Measurements from ENCODE around the gene PCED1B.
"Not testable (repeated sequence)": the region's sequence is repeated elsewhere in the genome, so short reads cannot be mapped to it uniquely, and the experiment has no call there.

The PCED1B gene

DNA sequence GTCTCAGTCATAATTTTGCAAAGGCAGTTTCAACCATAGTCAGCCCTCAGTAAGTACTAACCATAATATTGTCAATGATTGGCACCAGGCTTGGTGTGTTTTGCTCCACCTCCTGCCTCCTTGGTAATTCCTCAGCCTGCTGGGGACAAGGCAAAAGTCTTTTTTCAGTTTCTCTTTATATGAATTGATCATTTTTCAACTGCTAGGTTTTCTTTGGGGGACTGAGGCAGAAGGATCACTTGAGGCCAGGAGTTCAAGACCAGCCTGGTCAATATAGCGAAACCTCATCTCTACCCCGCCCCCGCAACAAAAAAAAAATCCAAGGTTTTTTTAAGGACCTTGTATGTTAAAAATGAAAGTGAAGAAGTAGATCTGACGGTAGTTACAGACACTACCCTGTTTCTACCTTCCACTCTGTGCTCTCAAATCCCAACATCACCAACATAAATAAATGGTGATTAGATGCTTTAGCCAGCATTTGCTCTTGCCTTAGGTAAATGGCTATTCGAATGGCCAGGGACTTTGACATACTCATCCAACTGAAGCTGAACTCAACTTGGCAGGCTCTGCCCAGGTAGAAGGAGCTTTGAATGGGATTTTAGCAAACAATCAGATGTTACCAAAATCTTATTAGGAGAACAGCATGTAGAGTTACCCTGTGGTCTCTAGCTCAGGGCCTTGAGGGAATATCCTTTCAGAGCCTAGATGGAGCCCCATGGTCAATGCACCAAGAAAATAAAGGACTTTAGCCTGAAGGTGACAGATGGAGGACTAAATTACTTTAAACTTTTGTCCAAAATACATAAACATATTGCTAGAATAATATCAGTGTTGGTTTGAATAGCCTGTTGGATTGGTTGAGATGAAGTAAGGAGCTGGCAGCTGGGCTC lies 127.3 kb downstream of the PCED1B start:
- no peak for DNase-seq (ENCODE audit: low spot score)

DNA sequence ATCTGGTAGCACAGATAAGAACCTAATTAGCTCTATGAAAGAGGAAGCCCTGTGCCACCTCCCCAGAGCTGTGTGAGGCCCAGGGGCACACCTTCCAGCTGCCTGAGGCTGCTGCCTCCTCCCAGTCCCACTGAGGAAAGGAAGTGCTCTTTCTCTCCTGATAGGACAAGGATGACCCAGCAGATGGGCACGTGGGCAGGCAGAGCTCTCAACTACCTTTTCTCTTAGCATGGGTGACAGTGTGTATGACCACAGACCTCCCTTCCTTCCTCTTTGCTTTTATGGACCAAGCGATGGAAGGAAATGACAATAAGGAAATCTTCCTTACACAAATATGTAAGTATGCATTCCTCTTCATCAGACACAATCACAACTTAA lies 127.9 kb downstream of the PCED1B start:
- DNase-seq (ENCODE audit: low spot score), result no peak

DNA sequence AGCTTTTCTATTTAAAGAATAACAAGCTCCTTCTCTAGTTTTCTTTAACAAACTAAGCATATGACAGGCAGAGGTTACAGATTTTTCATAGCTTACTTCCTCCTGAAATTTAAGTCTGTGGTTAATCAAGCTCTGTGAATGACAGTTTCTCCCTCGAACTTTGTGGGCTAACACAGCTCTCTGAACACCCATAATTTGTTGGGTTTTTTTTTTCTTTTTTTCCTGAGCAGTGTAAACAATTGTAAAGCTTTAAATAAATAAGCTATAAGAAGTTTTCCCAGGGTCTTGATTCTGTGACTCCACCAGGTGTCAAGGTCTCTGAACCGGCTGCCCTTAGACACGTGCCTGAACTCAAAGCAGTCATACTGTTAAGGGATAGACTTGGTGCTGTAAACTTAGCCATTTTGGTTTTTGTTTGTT lies 128.4 kb downstream of the PCED1B start:
- no peak for DNase-seq (ENCODE audit: low spot score)

DNA sequence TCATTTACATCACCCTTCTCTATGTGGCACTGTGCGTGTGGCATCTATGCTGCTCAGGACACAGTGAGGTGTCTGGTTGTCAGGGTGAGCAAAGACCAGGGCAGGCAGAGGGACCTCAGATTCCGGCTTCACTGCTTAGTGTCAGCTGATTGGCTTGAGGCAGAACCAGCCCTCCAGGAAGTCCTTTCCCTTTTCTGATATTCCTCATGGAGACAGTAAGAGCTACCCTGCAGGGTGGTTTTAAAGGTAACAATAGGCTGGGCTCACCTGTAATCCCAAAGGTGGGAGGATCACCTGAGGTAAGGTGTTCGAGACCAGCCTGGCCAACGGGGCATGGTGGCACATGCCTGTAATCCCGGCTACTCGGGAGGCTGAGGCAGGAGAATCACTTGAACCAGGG lies 129.6 kb downstream of the PCED1B start:
- no peak for DNase-seq (ENCODE audit: low spot score)

DNA sequence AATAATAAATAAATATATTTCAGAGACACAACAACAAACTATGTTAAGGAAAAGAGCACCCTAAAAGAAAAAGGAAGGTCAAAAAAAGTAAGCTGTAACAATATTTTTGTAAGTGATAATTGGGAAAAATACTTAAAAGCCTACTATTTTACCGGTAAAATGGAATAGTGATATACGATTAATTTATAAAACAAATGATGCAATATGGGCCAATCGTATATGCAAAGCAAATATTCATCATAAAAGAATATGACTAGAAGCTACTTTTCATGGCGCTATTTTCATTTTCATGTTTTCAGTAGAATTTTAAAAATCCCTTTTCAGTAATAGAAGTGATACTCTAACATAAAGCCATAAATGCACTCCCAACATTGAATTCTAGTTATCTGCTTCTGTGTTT lies 131.4 kb downstream of the PCED1B start:
- no peak for DNase-seq (ENCODE audit: low spot score)

DNA sequence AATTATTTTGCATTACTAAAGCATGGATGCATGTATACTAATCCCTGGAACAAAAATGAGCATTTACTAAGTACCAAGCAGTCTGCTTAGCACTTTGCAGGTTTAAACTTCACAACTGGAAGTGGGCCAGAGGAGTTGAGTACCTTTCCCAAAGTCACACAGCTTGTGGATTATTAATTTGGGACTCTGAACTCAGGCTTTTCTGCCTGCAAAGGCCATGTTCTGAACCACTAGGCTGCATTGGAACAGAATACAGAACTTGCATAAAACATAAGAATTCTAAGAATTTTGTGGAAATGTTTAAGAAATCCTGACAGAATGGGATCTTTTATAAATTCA lies 133.2 kb downstream of the PCED1B start:
- no peak for DNase-seq (ENCODE audit: low spot score)

DNA sequence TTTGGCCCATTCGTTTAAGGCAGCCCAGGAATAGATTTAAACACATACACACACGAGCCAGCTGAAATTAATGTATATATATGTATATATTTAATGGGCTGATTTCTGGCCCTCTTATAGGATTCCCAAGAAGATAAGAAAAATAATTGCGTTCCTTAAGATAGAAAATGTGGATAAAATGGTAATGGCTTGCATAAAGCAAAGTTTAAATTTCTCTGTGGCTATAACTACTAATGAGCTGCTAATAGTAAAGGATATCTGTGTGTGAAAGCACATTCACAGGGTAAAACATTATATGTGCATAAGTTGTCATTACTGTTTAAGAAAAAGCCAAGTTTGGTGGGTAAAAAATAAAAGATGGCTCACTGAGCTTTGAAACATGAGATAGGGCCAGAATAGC lies 134.0 kb downstream of the PCED1B start:
- DNase-seq (ENCODE audit: low spot score), result no peak

DNA sequence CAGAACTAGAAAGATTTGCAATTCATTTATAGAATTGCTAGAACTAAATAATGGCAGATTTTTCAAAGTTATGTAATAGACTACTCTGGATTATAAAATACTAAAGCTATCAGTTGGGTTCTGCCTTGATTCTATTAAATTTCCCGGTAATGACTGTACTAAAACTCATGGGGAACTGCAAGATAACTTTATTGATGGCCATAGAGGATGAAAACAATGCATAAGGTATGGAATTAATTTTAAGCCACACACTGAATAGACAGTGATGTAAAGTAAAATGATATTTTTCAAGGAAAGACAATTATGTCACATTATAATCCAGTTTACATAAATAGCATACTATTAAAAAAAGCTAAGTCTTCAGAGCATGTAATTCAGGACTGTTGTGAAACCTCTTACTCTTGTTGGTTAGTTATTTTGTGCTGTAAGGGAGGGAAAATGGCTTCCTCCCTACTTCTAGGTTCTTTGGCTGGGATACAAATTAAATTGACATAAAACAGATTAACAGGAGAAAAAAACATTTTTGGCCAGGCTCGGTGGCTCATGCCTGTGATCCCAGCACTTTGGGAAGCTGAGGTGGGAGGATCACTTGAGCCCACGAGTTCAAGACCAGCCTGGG lies 134.7 kb downstream of the PCED1B start:
- DNase-seq (ENCODE audit: low spot score), result no peak

DNA sequence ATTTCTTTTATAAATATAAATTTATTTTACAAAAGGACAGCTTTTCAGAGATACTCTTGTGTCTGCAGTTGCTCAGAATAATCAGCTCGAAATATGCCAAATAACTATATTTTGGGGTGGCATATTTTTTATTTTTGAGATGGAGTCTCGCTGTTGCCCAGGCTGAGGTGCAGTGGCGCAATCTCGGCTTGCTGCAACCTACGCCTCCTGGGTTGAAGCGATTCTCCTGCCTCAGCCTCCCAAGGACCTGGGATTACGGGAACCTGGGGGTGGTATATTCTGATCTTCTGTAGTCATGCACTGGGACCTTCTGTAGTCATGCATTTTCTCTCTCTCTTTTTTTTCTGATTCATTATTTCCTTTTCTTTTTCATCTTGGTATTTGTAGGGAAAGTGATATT lies 135.3 kb downstream of the PCED1B start:
- DNase-seq (ENCODE audit: low spot score), result no peak

DNA sequence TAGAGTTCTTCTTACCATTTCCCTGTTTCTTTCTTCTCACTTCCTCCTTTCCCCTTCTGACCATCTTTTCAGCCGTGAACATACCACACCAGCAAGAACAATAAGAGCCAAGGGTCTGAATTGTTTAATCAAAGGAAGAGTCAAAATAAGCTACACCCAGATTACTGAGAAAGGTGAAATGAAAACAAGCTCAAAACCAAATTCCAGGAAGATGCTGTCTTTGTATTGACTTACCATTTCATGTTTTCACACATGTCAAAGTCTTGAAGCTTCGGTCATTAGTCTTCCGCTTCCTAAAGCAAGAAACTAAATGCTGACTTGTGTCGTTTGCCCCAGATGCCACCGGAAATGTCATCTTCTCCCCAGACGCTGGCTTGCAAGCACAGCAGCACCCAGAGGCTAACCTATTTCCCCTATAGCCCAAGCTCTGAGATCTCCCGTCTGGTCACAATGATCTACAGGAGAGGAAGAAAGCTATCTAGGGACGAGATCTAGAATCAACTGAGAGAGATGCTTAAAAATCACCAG lies 136.8 kb downstream of the PCED1B start:
- DNase-seq (ENCODE audit: low spot score), result no peak

DNA sequence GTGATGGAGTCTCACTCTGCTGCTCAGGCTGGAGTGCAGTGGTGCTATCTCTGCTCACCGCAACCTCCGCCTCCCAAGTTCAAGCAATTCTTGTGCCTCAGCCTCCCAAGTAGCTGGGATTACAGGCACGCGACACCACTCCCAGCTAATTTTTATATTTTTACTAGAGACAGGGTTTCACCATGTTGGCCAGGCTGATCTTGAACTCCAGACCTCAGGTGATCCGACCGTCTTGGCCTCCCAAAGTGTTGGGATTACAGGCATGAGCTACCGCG lies 138.1 kb downstream of the PCED1B start:
- not testable (repeated sequence) for DNase-seq (ENCODE audit: low spot score)

DNA sequence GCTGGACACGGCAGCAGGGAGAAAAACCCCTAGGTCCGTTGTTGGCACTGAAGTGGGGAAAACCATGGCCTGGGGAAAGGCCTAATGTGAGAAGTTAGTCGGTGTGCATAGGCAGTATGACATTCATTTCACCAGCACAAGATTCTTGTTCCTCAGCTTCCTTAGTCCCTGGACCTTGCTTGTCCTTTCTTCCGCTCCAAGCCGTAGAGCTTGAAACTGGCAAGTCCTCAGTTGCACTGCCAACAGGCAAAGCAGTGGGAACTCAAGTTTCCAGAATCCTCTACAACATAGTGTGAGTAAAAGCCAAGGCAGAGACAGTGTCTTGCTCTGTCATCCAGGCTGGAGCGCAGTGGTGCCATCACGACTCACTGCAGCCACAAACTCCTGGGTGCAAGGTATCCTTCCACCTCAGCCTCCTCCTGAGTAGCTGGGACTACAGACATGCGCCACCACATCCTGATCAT lies 138.8 kb downstream of the PCED1B start:
- no peak for DNase-seq (ENCODE audit: low spot score)

DNA sequence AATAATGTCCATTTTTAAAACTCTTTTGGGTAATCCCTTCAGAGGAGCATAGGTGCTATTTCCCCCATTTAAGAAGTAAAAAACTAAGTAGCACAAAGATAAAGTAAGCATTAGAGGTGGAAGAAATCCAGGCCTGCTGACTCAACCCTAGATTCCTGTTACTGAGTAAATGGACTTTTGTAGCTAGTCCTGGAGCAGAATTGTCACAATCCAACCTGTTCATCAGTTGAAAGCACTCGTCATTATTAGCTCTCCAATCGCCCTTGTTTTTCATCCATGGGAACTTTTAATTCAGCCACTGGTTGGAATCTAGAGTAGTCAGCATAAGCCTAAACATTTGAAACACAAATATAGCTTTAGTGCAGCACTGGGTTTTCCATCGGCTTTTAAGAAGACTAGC lies 139.8 kb downstream of the PCED1B start:
- DNase-seq (ENCODE audit: low spot score), result peak; percentile 27

DNA sequence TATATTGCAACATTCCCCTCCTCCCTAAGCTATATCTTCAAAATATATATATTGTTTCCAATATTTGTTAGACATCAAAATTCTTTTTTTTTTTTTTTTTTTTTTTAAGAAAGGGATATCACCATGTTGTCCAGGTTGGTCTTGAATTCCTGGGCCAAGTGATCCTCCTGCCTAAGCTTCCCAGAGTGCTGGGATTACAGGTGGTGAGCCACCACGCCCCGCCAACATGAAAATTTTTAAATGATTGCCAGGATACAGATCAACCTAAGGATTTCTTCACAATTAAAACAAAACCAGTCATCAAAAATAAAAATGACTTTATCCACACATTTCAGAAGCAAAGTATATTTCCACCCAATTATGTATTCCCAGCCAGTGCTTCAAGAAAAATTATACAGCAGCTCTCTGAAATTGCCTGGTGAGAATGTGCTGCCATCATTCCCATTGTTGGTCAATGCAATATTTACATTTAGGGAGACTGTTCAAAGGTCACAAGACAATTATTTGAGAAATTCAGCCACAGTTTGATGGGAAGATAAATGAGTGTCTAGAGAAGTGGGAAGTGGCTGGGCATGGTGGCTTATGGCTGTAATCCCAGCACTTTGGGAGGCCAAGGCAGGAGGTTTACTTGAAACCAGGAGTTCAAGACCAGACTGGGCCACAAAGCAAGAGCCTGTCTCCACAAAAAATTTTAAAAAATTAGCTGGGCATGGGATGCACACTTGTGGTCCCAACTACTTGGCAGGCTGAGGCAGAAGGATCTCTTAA lies 142.0 kb downstream of the PCED1B start:
- DNase-seq (ENCODE audit: low spot score), result no peak

DNA sequence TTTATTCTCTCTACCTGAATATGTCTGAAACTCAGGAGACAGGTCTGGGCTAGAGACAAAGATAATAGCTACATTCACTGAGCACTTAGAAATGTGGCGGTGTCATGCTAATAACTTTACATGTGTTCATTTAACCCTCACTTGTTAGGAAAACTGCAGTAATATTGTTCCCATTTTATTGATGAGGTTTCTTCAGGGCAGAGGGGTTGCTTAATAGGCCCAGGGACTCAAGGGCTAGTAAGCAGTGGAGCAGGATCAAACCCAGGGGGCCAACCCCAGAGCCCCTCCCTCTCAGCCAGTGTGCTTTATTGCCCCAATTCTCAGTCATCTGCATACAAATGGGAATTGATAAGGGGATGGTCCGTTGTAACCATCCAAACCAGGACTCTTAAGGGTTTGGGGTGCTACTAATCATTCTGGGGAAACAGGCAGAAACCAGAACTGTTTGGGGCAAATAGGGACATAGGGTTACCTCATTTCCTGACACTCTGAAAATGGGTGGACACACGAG lies 143.2 kb downstream of the PCED1B start:
- no peak for DNase-seq (ENCODE audit: low spot score)

DNA sequence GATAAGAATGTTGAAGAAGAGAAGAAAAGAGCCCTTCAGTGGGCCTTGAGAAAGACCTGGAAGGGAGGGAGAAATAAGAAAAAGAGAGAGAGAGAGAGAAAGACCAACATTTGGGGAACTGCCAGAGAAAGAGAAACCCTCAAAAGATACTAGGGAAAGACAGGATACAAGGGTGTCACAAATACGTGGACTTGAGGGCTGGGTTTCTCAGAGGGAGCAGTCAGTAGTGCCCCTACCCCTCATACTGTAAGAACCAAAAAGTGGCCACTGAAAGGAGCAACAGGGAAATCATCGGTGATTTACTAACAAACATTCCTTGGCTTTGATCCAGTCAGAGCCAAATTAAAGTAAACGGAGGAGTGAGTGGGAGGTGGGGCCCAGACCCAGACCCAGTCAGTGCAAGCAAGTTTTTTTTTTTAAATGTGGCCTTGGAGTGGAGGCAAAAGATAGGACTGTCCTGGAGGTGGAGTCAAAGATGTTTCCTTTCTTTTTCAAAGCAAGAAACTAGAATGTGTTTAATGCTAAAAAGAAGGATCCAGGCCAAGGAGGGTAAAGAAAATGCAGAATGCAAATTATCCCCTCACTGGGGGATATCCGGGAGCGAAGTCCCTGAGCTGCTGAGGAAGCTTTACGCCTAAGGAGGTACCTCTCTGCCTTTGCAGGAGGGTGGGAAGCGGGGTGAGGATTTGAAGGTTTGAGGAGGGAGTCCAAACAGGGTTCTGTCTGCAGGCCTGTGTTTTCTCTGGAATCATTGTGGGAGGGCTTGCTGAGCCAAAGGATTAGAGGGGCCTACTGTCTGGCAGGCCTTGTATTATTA lies 143.8 kb downstream of the PCED1B start:
- DNase-seq (ENCODE audit: low spot score), result no peak

DNA sequence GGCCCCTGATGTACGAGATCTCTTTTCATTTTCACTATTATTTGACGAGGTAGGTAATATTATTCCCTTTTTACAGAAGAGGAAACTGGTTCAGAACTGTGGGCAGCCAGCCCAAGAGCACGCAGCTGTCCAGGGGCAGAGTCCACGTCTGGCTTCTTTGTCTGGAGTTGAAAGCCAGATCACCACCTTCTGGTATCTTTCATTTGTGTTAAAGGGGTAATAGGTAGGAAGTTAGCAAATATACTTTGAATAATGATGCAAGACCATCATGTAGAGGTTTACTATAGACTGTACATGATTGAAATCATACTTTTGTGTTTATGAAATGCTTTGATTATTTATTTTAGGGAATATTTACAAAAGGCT lies 144.4 kb downstream of the PCED1B start:
- DNase-seq (ENCODE audit: low spot score), result no peak

DNA sequence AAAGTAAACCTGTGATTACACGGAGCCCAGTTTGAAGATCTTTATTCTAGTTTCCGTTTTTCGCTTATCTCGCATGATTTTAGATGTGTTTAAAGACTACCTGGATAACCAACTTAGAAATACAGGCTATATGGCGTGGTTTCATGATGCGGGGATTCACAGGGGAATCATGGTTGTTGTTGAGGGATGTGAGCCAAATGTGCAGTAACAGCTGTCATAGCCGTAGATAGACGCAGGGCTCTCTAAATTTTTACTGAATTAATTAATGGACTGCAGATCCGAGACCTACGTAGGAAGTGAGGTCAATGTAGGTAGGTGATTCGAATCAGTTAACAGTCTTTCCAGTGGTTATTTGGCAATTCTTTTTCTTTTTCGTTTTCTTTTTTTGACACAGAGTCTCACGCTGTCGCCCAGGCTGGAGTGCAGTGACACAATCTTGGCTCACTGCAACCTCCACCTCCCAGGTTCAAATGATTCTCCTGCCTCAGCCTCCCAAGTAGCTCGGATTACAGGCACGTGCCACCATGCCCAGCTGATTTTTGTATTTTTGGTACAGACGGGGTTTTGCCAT lies 145.2 kb downstream of the PCED1B start:
- DNase-seq (ENCODE audit: low spot score), result no peak

DNA sequence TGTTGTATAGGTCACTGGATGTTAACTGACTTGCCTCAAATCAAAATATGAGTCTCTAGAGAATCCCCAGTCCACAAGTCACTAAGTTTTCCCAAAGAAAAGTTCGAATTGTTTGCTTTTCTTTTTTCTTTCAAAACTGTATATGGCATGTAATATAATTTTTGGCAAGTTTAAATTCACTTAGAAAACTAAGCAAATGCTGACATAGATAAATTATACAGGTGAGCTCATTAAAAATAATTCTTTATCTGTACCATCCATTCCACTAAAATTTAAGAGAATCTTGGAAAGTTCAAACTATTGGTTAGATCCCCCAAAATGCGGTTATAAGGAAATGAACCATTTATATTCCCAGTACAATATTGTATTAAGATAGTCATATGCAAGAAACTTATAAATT lies 145.9 kb downstream of the PCED1B start:
- DNase-seq (ENCODE audit: low spot score), result no peak

DNA sequence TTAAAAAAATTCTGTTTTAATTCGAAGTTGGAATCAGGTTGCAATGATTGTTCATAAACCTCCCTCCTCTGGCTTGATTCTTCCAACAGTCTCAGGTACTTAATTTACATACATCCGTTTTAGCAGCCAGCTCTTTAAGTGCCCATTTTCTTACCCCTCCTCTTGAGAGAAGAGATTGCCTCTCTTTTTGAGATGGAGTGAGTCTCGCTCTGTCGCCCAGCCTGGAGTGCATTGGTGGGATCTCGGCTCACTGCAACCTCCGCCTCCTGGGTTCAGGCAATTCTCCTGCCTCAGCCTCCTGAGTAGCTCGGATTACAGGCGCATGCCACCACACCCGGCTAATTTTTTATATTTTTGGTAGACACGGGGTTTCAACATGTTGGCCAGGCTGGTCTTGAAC lies 146.8 kb downstream of the PCED1B start:
- DNase-seq (ENCODE audit: low spot score), result no peak

DNA sequence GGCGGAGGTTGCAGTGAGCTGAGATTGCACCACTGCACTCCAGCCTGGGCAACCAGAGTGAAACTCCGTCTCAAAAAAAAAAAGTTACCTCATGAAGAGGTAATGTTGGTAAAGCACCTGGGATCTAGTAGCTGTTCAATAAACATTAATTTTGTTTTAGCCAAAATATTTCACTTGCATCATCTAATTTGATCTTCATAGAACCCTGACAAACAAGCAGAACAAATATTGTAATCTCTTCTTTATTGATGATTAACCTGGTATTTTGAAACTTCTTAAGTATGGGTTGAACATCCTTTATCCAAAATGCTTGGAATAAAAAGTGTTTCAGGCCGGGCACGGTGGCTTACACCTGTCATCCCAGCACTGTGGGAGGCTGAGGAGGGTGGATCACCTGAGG lies 149.4 kb downstream of the PCED1B start:
- DNase-seq (ENCODE audit: low spot score), result no peak

DNA sequence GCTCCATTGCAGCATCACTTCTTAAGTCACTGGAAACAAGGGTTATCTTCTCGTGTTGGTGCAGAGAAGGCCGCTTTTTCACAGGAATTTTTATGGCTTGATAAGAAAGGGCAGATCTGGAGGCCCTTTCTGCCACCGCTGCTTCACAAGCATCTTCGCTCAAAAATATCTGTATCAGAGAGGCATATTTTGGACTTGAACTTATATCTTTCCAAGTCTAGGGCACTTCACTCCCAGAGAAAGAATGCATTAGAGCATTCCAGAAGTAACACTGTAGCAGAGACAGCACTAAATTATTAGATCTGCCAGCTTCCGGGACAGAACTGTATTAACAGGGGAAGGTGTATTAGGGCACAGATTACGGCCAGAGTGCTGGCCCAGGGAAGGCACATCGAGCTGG lies 152.0 kb downstream of the PCED1B start:
- no peak for DNase-seq (ENCODE audit: low spot score)

All from GM03348 (cell line).